Peyer's patch (tissue), 4 donors: ENCODE results near the gene AASDH.

Source experiments
- CTCF ChIP-seq, 6 experiments: fragments of 450-650 bp in 4 of 6; fragments of 200-600 bp in 2 of 6; sonication (generic) in 1 of 6; IDR thresholded peaks; one replicate each; pipeline ENCODE4 v1.5.1; 2017 to 2019; ENCODE audit warnings: antibody characterized with exemption in 6 of 6, mild to moderate bottlenecking in 3 of 6, moderate library complexity in 1 of 6
- POLR2A ChIP-seq, 2 donors: fragments of 450-650 bp; IDR thresholded peaks; one replicate each; pipeline ENCODE4 v1.5.1; 2017; ENCODE audit warnings: antibody characterized with exemption in 2 of 2, mild to moderate bottlenecking in 2 of 2, moderate library complexity in 2 of 2

GRCh38 chr4:56405016-56405415 lies 17.7 kb upstream of the AASDH start:
- TF ChIP-seq CTCF (IDR thresholded peaks at IDR 0.05) (no peak), POLR2A (IDR thresholded peaks at IDR 0.05) (no peak)
